ENCODE results near the gene TSC2.
"Not testable (repeated sequence)": the region's sequence is repeated elsewhere in the genome, so short reads cannot be mapped to it uniquely, and the experiment has no call there.

The TSC2 gene

DNA sequence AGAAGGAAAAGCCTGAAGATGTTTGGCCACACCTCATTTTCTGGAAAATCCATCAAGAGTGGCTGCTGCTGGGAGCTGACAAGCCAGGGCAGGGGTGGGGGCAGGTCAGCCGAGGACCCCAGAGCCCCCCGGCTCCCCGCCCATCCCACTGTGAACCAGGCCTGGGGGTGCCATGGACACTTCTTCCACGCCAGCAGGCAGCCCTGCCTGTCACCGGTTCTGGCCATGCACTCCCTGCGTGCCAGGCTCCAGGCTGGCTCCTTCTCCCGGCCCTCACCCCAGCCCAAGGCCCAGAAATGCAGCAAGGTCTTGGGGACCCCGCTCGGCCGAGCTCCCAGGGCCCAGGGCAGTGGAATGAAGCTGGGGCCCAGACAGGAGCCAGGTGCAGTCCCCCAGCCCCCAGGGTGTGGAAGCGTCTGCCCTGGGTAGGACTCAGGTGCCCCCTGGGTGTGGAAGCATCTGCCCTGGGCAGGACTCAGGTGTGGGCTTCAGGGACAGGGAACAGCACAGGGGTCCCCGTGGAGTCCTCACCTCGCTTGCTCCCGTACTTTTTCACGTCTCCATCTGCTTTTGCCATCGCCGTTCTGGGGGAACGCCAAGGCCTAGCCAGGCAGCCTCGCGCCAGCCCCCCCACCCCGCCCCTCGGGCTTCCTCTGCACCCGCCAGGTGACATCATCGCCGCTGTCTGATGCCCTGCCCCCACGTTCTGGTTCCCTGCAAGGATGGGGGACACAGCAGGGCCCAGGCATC lies 75.3 kb downstream of the TSC2 start:
- DNase-seq (ENCODE audit: low spot score) = not testable (repeated sequence)

DNA sequence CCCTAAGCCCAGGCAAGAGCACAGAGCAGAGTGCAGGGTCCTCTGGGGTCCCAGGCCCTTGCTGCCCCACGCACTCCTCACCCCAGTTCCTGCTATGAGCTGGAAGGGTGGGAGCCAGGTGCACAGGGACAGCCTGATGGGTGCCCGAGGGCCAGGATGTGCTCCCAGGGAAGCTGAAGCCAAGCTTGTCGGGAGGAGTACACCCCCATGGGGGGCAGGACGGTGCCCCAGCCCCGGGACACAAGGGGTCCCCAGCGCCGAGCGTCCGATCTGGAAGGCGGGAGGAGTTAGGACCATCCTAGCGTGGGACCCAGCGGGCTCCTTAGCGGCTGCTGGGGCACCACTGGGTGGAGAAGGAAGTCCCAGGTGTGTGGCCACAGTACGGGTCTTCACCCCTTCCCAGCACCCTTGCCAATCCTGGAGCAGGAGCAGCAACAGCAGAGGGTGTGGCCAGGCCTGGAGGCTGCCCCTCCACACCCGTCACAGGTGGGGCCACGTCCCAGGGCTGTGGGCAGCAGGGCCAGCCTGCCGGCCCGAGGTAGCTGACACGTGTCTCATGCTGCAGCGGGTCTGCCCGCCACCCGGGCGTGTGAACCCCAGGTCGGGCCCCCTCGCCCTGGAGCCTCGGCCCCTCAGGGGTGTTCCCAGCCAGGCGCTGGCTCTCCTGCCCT lies 76.1 kb downstream of the TSC2 start:
- DNase-seq (ENCODE audit: low spot score) = not testable (repeated sequence)

DNA sequence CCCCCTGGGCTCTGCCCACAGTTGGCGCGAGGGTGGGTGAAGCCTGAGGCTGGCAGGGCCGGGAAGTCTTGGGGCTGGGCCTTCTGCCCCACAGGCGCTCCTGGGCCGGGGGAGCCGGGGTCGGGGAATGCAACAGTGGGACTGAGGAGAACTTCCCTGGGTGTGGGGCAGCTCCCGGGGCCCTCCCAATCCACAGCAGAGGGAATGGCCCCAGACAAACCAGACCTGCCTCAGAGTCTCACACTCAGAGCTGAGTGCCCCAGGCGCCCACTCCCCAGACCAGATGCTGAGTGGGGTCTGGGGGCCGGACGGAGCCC lies 76.5 kb downstream of the TSC2 start:
- not testable (repeated sequence) for DNase-seq (ENCODE audit: low spot score)

DNA sequence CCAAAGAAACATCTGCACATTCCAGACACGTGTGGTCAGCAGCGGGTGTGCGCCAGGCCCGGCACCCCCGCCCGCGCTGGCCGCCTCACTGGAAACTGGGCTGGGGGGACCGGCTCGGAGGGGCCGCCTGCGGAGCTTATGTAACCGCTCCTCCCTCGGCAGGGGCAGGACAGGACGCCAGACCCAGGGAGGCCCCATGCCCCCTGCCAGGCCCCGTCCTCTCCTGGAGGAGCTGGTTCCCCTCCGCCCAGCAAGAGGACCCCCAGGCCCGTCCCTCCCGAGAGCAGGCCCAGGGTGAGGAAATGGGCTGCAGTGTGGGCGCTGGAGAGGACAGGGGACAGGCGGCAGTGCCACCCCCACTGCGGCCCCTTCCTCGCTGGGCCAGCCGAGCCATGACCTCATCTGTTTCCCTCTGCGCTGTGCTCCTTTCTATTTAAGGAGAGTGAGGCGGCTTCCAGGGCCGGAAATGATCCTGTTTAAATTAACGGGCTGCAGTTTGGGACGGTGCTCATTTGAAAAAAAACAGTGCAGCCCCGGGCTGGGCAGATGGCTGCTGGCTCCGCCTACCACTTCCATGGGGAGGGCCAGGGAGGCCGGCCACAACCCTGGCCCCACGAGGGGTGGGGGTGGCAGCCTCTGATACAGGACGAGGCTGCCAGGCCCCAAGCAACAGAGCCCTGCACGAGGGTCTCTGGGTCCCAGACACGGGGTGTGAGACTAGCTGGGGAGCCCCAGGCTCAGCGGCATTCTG lies 77.1 kb downstream of the TSC2 start:
- DNase-seq (ENCODE audit: low spot score) = not testable (repeated sequence)

DNA sequence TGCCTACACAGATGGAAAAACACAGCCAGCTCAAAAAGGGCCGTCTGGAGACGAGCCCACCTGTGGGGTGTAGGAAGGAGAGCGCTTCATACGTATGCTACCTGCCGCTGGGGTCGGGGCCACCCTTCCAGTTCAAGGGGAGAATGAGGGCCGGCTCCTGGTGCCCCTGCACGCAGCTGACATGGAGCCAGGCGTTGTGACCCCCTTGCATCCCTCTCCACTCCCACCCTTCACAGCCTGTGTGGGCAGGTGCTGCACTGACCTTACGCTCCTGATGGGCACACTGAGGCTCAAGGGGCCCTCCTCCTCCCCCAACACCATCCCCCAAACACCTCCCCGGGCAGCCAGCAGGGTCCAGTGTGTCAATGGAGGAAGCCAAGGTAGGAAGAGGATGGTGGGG lies 77.8 kb downstream of the TSC2 start:
- DNase-seq (ENCODE audit: low spot score) = not testable (repeated sequence)

DNA sequence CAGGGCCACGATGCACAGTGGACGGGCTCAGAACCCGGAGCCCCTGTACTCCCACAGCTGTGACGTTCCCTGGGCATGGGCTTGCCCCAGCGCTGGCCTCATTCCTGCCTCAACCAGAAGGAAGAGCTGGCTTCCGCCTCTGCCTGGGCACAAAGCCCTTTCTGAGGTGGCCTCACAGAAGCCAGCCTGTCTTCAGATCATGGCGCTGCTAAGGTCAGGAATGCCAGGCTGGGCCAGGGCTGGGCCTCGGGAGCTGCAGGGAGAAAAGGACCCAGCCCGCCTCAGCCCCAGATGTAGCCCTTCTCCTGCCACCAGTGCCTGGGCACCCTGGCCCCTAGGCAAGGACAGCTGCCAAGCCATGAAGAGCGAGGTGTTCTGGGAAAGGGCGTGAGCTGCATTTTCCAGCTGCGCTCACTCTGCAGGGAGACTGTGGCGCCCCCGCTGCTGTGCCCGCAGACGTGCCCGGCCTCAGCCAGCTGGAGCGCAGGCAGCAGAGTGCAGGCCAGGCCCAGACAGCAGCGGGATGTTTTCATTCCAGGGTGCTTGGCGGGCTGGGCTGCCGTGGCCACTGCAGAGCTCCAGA lies 78.5 kb downstream of the TSC2 start:
- not testable (repeated sequence) for DNase-seq (ENCODE audit: low spot score)

DNA sequence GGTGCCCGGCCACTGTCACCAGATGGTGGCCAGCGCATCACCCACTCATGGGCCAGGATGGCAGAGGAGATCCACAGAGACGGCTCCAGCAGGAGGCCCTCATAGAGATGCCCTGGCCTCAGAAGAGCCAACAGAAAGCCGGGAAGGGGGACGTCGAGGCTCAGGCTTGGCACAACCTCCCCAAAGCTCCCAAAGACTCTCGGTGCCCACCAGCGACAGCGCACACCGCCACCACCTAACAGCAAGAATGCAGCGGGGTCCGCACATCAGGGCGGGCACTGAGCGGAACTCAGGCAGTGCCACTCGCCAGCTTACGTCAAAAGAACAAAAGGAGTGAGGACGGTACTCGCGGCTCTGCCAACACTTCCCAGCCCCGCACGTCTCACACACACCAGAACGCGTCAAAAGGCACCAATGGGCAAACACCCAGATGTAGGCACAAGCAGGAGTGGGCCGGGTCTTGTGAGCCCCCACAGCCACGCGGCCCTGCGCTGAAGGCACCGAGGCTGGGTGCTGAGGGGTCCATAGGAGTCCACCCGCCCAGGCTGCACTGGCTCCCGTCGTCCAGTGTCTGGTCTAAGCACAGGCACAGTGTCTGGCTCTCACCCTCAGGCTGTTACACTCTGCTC lies 79.3 kb downstream of the TSC2 start:
- DNase-seq (ENCODE audit: low spot score) = not testable (repeated sequence)

DNA sequence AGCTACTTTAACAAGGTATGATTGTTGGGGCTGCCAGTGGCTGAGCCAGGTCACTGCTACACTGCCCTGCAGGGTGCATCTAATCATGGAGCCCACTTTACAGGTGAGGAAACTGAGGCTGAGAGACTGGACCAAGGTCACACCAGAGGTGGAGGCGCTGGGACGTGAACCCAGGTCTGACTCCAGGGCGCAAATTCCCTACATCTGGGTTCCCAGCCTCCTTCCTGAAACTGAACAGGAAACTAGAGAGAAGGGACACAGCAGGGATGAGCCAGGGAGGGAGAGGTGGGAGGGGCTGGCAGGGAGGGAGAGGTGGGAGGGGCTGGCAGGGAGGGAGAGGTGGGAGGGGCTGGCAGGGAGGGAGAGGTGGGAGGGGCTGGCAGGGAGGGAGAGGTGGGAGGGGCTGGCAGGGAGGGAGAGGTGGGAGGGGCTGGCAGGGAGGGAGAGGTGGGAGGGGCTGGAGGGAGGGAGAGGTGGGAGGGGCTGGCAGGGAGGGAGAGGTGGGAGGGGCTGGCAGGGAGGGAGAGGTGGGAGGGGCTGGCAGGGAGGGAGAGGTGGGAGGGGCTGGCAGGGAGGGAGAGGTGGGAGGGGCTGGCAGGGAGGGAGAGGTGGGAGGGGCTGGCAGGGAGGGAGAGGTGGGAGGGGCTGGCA lies 80.0 kb downstream of the TSC2 start:
- not testable (repeated sequence) for DNase-seq (ENCODE audit: low spot score)

DNA sequence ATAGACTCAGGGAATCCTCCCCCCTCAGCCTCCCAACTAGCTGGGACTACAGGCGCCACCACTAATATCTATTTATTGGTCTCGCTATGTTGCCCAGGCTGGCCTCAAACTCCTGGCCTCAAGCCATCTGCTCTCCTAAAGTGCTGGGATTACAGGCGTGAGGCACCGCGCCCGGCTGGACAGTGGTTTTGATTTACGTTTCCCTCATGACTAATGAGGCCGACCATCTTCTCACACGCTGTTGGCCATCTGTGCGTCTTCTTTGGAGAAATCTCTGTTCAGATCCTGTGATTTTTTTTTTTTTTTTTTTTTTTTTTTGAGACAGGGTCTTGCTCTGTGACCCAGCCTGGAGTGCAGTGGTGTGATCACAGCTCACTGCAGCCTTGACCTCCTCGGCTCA lies 81.5 kb downstream of the TSC2 start:
- DNase-seq (ENCODE audit: low spot score) = not testable (repeated sequence)

DNA sequence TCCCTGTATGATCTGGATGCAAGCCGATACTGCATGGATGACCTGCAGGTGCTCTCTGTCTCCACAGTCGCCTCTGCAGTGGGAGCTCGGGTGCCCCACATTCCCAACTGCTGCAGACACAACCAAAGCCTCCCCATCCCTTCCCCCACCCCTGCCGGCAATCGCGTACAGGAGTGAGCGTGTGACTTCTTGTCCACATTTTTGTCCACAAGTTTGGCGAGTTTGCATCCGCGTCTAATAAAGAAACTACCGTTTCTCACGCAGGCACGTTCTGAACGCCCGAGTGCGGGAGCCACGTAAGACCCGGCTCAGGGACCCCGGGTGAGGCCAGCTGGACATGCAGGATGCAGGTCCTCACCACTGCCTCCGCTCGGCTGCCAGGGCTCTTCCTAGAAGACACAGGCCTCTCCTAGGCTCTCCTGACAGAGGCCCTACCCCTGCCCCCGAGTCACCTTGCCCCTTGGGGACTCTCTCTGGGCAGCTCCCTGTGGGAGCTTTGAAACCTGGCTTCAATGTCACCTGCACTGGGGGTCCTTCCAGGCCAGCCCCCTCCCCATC lies 82.2 kb downstream of the TSC2 start:
- not testable (repeated sequence) for DNase-seq (ENCODE audit: low spot score)

DNA sequence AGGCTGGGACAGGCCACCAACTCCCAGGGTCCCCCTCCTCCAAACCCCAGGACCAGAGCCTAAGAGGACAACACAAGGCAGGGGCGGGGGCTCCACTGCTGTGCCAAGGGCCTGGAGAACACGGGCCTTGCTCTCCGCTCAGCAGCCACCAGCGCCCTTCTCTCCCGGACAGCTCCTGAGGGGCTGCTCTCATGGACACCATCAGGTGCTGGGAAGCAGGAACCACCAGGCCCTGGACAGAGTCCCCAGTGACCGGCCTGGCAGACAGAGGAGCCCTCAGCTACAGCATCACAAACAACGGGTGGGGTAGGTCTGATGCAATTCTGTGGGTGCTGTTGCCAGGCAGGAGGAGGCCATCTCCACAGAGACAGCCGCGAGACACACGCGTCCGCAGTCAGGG lies 86.0 kb downstream of the TSC2 start:
- not testable (repeated sequence) for DNase-seq (ENCODE audit: low spot score)

DNA sequence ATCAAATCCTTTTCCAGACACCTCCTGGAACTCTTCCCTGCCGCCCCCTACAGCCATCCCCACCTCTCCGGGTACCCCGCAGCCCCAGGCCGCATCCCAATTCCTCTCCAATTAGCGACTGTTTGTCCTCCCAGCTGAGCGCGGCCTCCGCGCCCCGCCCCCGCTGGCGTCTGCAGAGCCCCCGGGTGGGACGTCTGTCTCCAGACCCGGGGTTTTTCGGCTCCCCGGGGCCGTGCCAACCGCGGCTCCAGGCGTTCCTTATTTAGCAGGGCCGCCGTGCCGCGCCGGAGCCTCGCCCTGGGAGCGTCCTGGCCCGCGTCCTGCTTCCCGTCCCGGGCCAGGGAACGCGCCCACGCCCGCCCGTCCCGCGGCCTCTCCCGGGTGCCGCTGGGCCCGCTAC lies 87.3 kb downstream of the TSC2 start:
- DNase-seq (ENCODE audit: low spot score) = not testable (repeated sequence)

DNA sequence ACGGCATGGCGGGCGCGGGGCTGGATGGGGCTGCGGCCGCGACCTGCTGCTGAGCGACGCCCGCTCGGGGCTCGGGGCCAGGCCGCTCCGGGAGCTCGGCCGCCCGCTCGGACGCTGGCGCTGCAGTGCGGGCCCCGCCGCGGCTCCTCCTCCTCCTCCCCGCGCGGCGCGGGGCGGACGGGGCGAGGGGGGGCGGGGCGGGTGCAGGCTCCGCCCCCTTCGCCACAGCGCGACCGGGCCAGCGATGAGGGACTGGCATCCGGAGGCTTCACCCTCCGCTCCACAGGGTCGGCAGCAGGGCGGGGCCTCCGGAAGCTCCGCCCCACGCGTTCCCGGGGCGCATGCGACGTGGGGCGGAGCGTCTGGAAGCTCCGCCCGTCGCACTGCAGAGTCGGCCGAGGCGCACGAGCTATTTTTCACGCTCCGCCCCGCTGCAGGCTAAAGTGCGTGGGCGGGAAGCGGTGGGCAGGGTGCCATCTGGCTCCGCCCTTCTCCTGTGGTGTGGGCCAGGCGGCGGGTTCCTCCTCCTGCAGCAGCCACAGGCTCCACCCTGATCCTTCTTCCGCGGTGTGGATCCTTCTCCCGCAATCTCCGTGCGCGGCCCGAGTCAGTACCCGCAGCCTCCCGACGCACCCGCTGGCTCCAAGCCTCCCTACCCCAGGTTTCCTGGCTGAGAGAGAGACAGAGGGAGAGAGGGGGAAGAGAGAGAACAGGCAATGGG lies 88.1 kb downstream of the TSC2 start, which contains the start of gene PKD1:
PKD1 (minus strand) TSS at position 129 of the 721 bp plus-strand sequence. CDS start 209 bp downstream, outside the sequence.
- DNase-seq (ENCODE audit: low spot score) = not testable (repeated sequence)
